ENCODE measurements around the gene ATF4. TPM values are rescaled to one million over a fixed set of nuclear protein-coding genes. Genes with fewer than 3 reads are reported as not detected.

Gene ATF4
- total RNA-seq, 1 experiment from 2014 or later: 488 TPM

DNA sequence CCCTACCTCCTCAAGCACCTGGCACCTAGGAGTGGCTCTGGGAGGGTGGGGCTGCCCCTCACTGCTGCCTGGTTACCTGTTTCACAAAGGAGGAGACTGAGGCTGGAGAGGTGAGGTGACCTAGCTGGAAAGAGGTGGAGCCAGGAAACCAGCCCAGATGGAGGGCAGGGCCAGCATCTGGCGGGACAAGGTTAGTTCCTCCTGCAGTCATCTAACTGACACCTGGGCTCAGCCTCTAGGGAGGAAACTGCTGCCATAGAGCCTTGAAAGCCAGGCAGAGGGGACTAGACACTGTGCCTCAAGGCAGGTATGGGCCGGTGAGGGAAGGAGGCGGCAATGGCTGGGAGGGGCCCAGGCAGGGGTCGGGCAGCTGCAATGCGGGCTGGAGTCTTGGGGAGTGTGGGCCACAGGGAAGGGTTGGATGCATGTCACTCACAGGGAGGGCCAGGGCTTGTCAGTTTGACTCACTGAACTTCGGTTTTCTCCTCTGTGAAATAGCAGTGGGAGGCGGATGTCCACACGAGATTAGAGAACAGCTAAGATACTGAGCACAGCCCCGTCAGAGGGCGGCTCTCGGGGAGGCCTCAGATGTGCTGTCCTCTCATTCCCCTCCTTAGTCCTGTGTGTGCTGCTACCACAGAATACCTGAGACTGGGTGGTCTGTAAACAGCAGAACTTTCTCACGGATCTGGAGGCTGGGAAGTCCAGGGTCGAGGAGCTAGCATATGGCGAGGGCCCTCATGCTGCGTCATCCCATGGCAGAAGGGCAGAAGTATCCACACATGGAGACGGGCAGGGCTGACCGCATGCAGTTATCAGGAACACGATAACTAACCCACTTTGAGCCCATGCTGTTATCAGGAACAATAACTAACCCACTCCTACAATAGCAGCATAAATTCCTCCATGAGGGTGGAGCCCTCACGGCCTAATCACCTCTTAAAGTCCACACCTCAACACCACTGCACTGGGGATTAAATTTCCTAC is 47.5 kb upstream of the ATF4 start:
- Histone ChIP-seq H3K27ac (no peak overlapping the region), H3K9me3 (ENCODE audit: insufficient read depth, low read depth) (no peaks in the 10 kb centered on the region), H3K79me2 (ENCODE audit: low read depth) (no peaks in the 10 kb centered on the region), H3K4me3 (no peak overlapping the region), H2AFZ (no peak overlapping the region), H3K36me3 (ENCODE audit: low read depth) (no peaks in the 10 kb centered on the region), H3K9me2 (ENCODE audit: insufficient read depth) (no peaks in the 10 kb centered on the region), H3K27me3 (ENCODE audit: insufficient read depth, low read depth) (peaks cover 31% of the 10 kb centered on the region), H4K20me1 (ENCODE audit: insufficient read depth) (no peaks in the 10 kb centered on the region), H3K4me1 (replicated peaks; ENCODE audit: insufficient read depth) (peaks cover 25% of the 10 kb centered on the region), H3K4me2 (peak overlapping the region; percentile 24; the same call in 1 of the 2 replicates), H3F3A (ENCODE audit: insufficient read depth, low read depth) (no peaks in the 10 kb centered on the region; the same call in 1 of the 2 replicates)
- TF ChIP-seq, protein P1, sequence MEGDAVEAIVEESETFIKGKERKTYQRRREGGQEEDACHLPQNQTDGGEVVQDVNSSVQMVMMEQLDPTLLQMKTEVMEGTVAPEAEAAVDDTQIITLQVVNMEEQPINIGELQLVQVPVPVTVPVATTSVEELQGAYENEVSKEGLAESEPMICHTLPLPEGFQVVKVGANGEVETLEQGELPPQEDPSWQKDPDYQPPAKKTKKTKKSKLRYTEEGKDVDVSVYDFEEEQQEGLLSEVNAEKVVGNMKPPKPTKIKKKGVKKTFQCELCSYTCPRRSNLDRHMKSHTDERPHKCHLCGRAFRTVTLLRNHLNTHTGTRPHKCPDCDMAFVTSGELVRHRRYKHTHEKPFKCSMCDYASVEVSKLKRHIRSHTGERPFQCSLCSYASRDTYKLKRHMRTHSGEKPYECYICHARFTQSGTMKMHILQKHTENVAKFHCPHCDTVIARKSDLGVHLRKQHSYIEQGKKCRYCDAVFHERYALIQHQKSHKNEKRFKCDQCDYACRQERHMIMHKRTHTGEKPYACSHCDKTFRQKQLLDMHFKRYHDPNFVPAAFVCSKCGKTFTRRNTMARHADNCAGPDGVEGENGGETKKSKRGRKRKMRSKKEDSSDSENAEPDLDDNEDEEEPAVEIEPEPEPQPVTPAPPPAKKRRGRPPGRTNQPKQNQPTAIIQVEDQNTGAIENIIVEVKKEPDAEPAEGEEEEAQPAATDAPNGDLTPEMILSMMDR (conservative IDR thresholded peaks at IDR 0.05): no peak
- no peak for TF ChIP-seq EZH2 (IDR thresholded peaks at IDR 0.05; ENCODE audit: low read depth)
- intact Hi-C loops (cut with micrococcal nuclease; ENCODE audit: unreplicated experiment): loop anchor here (5.0 kb wide), 1 partner anchor 36 kb away; no protein-coding TSS in a partner anchor
- peak in 1 of 2 experiments; percentile 50 for DNase-seq
- POLR2A ChIA-PET (ENCODE audit: unreplicated experiment): no interaction called here
- CTCF ChIA-PET: no interaction called here
- no TSS peak for BruUV-seq (replicated peaks)

GRCh38 chr22:39473851-39474250 is 46.5 kb upstream of the ATF4 start:
- CTCF ChIA-PET: no interaction called here
- Histone ChIP-seq H3K27me3 (ENCODE audit: insufficient read depth, low read depth) (peaks cover 27% of the 10 kb centered on the region), H3K4me3 (no peak overlapping the region), H3K36me3 (ENCODE audit: low read depth) (no peaks in the 10 kb centered on the region), H3K4me2 (no peak overlapping the region), H3F3A (ENCODE audit: insufficient read depth, low read depth) (no peaks in the 10 kb centered on the region; the same call in 1 of the 2 replicates), H4K20me1 (ENCODE audit: insufficient read depth) (peaks cover 4% of the 10 kb centered on the region; the same call in 1 of the 2 replicates), H2AFZ (no peak overlapping the region), H3K27ac (no peak overlapping the region), H3K9me3 (ENCODE audit: insufficient read depth, low read depth) (no peaks in the 10 kb centered on the region), H3K79me2 (ENCODE audit: low read depth) (no peaks in the 10 kb centered on the region), H3K4me1 (replicated peaks; ENCODE audit: insufficient read depth) (peaks cover 25% of the 10 kb centered on the region), H3K9me2 (ENCODE audit: insufficient read depth) (no peaks in the 10 kb centered on the region)
- no TSS peak for BruUV-seq (replicated peaks)
- no peak for TF ChIP-seq EZH2 (IDR thresholded peaks at IDR 0.05; ENCODE audit: low read depth)
- intact Hi-C loops (cut with micrococcal nuclease; ENCODE audit: unreplicated experiment): loop anchor here (5.0 kb wide), 1 partner anchor 37 kb away; no protein-coding TSS in a partner anchor
- no peak for DNase-seq
- POLR2A ChIA-PET (ENCODE audit: unreplicated experiment): no interaction called here

- intact Hi-C loops (cut with micrococcal nuclease; ENCODE audit: unreplicated experiment): loop anchor here (5.0 kb wide), 1 partner anchor 37 kb away; no protein-coding TSS in a partner anchor
- no peak overlapping the region for H3K4me2 ChIP-seq
- H2AFZ ChIP-seq: no peak overlapping the region
- H3K27ac ChIP-seq: no peak overlapping the region
- no peaks in the 10 kb centered on the region for H3K9me3 ChIP-seq (ENCODE audit: insufficient read depth, low read depth)
- BruUV-seq (replicated peaks): no TSS peak
- H3F3A ChIP-seq (ENCODE audit: insufficient read depth, low read depth): no peaks in the 10 kb centered on the region; the same call in 1 of the 2 replicates
- no peaks in the 10 kb centered on the region for H3K9me2 ChIP-seq (ENCODE audit: insufficient read depth)
- DNase-seq: peak; percentile 25 to 67
- POLR2A ChIA-PET (ENCODE audit: unreplicated experiment): no interaction called here
- H4K20me1 ChIP-seq (ENCODE audit: insufficient read depth): peaks cover 4% of the 10 kb centered on the region; the same call in 1 of the 2 replicates
- TF ChIP-seq EZH2 (IDR thresholded peaks at IDR 0.05; ENCODE audit: low read depth): no peak
- TF ChIP-seq, protein P1 (conservative IDR thresholded peaks at IDR 0.05): no peak
- H3K36me3 ChIP-seq (ENCODE audit: low read depth): no peaks in the 10 kb centered on the region
- H3K4me1 ChIP-seq (replicated peaks; ENCODE audit: insufficient read depth): peaks cover 25% of the 10 kb centered on the region
- no peak overlapping the region for H3K4me3 ChIP-seq
- CTCF ChIA-PET: interaction anchor here (0.5 to 0.7 kb wide), 3 partner anchors 121 to 704 kb away, joined by 3 to 6 read pairs (median 3); no protein-coding TSS in a partner anchor
- H3K27me3 ChIP-seq (ENCODE audit: insufficient read depth, low read depth): peaks cover 23% of the 10 kb centered on the region
- no peaks in the 10 kb centered on the region for H3K79me2 ChIP-seq (ENCODE audit: low read depth)
Measured at GRCh38 chr22:39474351-39475111, 45.8 kb upstream of the ATF4 start.

Measured in PC-9 (cell line).